Kidney epithelial cell (primary cell): Measurements from ENCODE around the gene KRTAP1-3. TPM values are rescaled to one million over a fixed set of nuclear protein-coding genes. Genes with fewer than 3 reads are reported as not detected.

ENCODE experiments used
- DNase-seq: peaks from one replicate; pipeline ENCODE4 v3.0.0-alpha.2; 2010; ENCODE audit warnings: low read depth
- H3K27me3 ChIP-seq: 2 replicates; pipeline ENCODE4 v1.6.0; 2011; ENCODE audit warnings: low read length; ENCODE audit not compliant: control insufficient read depth, insufficient read depth
- H3K36me3 ChIP-seq: 2 replicates; pipeline ENCODE4 v1.5.1; 2011; ENCODE audit warnings: low read length; ENCODE audit not compliant: control insufficient read depth, insufficient read depth
- H3K4me3 ChIP-seq: 2 replicates; pipeline ENCODE4 v1.5.1; 2011; ENCODE audit warnings: low read depth, mild to moderate bottlenecking, control low read depth, low read length
- CTCF ChIP-seq: IDR thresholded peaks from 2 replicates; pipeline ENCODE4 v1.5.1; 2011; ENCODE audit warnings: mild to moderate bottlenecking, moderate library complexity, low read length, control low read depth, inconsistent platforms; ENCODE audit not compliant: insufficient read depth, poor library complexity, severe bottlenecking
- total RNA-seq: library from RNA; depleted of rRNA; stranded (reverse); fragments of >200 nt; gene quantifications from 2 replicates; pipeline ENCODE4 v1.2.3, GENCODE V29; 2015

Gene KRTAP1-3
- total RNA-seq, 1 donor from 2014 or later: not detected

DNA sequence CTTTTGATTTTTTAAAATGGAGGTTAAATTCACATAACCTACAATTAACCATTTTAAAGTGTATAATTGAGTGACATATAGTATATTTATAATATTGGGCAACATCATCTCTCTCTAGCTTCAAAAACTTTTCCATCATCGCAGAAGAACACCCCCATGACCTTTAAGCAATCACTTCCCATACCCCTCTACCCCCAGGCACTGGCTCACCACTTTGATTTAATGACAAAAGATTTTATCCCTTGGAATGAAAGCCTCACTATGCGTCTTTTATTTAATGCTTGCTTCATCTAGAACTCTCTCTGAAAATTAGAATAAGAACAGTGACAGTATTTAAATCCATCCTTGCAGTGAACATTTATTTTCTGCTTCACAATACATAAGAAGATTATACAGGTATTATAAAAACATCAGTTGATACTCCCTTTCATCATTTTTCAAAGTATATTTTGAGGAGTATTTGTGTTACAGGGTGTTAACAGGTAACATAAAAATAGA, 3.2 kb upstream of the KRTAP1-3 start:
- no peaks in the 10 kb centered on the region for H3K36me3 ChIP-seq
- no peak for TF ChIP-seq CTCF
- H3K27me3 ChIP-seq: no peaks in the 10 kb centered on the region
- H3K4me3 ChIP-seq: no peak overlapping the region
- DNase-seq: no peak

- no peak for DNase-seq
- H3K36me3 ChIP-seq: no peaks in the 10 kb centered on the region
These were observed 4.9 kb downstream of the KRTAP1-3 start, which contains the start of gene KRTAP1-4 for GRCh38 chr17:41029633-41030245. TSS of gene KRTAP1-4 (minus strand) at chr17:41030195. CDS start at chr17:41030078, 117 bp downstream.

GRCh38 chr17:41026715-41027471, 7.8 kb downstream of the KRTAP1-3 start, which contains the start of gene KRTAP1-5:
TSS of gene KRTAP1-5 (minus strand) at chr17:41027208. CDS start at chr17:41027155, 53 bp downstream.
- Histone ChIP-seq H3K4me3 (no peak within 1 kb of the TSS), H3K27me3 (no peaks in the 10 kb centered on the region), H3K36me3 (no peaks in the 10 kb centered on the region)
- no peak for TF ChIP-seq CTCF
- no peak for DNase-seq

More at GRCh38 chr17:41029633-41030245, 4.9 kb downstream of the KRTAP1-3 start, which contains the start of gene KRTAP1-4:
- no peak for TF ChIP-seq CTCF
- no peak within 1 kb of the TSS for H3K4me3 ChIP-seq
- H3K27me3 ChIP-seq: no peaks in the 10 kb centered on the region

DNA sequence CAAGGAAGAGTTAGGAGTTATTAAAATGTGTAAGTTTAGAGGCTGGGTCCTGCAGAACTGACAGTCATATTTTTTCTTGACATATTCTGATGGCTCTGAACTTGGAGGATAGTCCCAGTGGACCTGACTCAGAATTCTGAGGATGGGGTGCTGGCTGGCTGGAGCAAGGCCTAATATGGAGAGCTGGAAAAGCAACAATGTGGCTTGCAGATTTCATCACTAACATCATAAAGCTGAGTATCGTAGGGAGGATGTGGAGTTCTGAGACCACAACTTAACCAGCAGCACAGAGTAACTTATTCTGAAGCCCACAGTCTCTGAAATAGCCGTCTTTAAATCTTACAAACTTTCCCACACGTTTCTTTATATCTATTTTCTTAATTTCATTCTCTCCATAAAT, 10.0 kb downstream of the KRTAP1-3 start:
- Histone ChIP-seq H3K27me3 (no peaks in the 10 kb centered on the region), H3K36me3 (no peaks in the 10 kb centered on the region), H3K4me3 (no peak overlapping the region)
- no peak for DNase-seq
- no peak for TF ChIP-seq CTCF

- Histone ChIP-seq H3K4me3 (no peak overlapping the region), H3K36me3 (no peaks in the 10 kb centered on the region), H3K27me3 (no peaks in the 10 kb centered on the region)
- no peak for DNase-seq
- no peak for TF ChIP-seq CTCF
These were observed 14.3 kb downstream of the KRTAP1-3 start for GRCh38 chr17:41020336-41020735.

- TF ChIP-seq CTCF: no peak
These were observed 15.3 kb downstream of the KRTAP1-3 start for GRCh38 chr17:41019415-41019814.

More at GRCh38 chr17:41019415-41019814, 15.3 kb downstream of the KRTAP1-3 start:
- H3K4me3 ChIP-seq: no peak overlapping the region
- DNase-seq: no peak
- no peaks in the 10 kb centered on the region for H3K36me3 ChIP-seq
- no peaks in the 10 kb centered on the region for H3K27me3 ChIP-seq
